Bronchial epithelial cell (primary cell): Measurements from ENCODE around the gene MUC7. TPM values are rescaled to one million over a fixed set of nuclear protein-coding genes. Genes with fewer than 3 reads are reported as not detected.

ENCODE experiments used
- DNase-seq: peaks from one replicate; pipeline ENCODE4 v3.0.0-alpha.2; 2010; ENCODE audit warnings: low read depth
- FAIRE-seq: peaks from 2 replicates; lab custom pipeline; 2011; peaks lifted over from hg19 to GRCh38; lab: Jason Lieb, UNC
- H3K27me3 ChIP-seq: 2 replicates; pipeline ENCODE4 v1.5.1; 2011; ENCODE audit warnings: low read length; ENCODE audit not compliant: control insufficient read depth, insufficient read depth
- H3K36me3 ChIP-seq: 2 replicates; pipeline ENCODE4 v1.5.1; 2011; ENCODE audit warnings: low read length; ENCODE audit not compliant: control insufficient read depth, insufficient read depth
- H3K4me3 ChIP-seq: 2 replicates; pipeline ENCODE4 v1.5.1; 2011; ENCODE audit warnings: mild to moderate bottlenecking, low read depth, low read length, control low read depth
- total RNA-seq: library from RNA; depleted of rRNA; stranded (reverse); fragments of >200 nt; gene quantifications from 2 replicates; pipeline ENCODE4 v1.2.1, GENCODE V29; 2014
- TF ChIP-seq, protein P1 (sequence below): IDR thresholded peaks from 2 replicates; pipeline ENCODE4 v1.5.1; 2011; ENCODE audit warnings: mild to moderate bottlenecking, moderate library complexity, low read length, control low read depth, inconsistent platforms; ENCODE audit not compliant: insufficient read depth, severe bottlenecking

MUC7 gene
- total RNA-seq, 1 donor from 2014 or later, result not detected

DNA sequence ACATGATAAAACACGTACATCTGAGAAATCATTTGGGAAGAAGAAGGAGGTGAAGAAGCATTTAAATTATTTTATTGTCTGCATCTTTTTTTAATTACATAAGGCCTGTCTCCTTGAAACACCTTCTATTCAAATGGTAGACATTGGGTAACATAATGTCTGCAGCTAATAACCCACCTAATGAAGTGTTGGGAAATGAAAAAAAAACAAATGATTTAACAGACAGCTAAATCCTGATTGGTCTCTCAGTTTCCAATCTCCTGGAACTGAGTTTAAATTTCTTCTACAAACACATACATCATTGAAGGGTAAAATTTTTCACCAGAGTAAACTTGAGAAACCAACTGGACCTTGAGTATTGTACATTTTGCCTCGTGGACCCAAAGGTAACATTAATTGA, 46.3 kb downstream of the MUC7 start, which contains the start of gene AMTN:
Gene AMTN, plus strand, starts transcription at position 301 of the 400 bp plus-strand sequence. CDS start 209 bp downstream, outside the sequence.
- TF ChIP-seq, protein P1, sequence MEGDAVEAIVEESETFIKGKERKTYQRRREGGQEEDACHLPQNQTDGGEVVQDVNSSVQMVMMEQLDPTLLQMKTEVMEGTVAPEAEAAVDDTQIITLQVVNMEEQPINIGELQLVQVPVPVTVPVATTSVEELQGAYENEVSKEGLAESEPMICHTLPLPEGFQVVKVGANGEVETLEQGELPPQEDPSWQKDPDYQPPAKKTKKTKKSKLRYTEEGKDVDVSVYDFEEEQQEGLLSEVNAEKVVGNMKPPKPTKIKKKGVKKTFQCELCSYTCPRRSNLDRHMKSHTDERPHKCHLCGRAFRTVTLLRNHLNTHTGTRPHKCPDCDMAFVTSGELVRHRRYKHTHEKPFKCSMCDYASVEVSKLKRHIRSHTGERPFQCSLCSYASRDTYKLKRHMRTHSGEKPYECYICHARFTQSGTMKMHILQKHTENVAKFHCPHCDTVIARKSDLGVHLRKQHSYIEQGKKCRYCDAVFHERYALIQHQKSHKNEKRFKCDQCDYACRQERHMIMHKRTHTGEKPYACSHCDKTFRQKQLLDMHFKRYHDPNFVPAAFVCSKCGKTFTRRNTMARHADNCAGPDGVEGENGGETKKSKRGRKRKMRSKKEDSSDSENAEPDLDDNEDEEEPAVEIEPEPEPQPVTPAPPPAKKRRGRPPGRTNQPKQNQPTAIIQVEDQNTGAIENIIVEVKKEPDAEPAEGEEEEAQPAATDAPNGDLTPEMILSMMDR, result no peak
- DNase-seq (no peak), FAIRE-seq (no peak)
- no peaks in the 10 kb centered on the region for H3K36me3 ChIP-seq
- no peaks in the 10 kb centered on the region for H3K27me3 ChIP-seq
- no peak within 1 kb of the TSS for H3K4me3 ChIP-seq

DNA sequence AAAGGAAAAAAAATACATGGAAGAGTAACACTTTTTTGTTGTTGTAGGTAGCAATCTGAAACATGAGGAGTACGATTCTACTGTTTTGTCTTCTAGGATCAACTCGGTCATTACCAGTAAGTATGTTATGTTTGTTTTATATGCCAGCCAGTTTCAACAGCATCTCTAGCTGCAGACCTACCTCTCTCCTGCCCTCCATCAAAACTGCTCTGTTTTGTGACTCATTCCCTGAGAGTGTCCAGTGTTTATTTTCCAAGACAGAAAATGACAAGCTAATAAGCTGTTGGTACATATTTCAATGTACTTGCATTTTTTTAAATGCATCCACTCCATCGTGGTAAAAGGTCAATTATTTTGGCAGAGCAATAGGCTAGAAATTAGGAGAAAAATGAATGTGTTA, 46.7 kb downstream of the MUC7 start:
- Histone ChIP-seq H3K4me3 (no peak overlapping the region), H3K36me3 (no peaks in the 10 kb centered on the region), H3K27me3 (no peaks in the 10 kb centered on the region)
- TF ChIP-seq, protein P1, result no peak
- DNase-seq (peak; percentile 89), FAIRE-seq (no peak)

DNA sequence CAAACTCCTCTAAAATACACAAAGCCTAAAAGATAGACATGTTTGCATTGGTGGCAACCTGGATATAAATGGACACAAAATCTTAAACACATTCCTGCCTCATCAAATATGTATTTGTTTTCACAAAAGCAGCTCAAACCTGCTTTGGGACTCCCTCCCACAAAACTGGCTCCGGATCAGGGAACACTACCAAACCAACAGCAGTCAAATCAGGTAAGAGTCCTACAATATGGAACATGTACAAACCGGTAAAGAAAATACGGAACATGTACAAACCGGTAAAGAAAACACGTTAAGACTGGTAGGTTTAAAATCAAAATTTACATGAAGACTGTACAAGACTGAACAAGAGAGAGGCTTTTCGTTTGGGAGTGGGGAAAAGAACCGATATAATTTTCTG, 50.6 kb downstream of the MUC7 start:
- no peak for FAIRE-seq
- Histone ChIP-seq H3K4me3 (no peak overlapping the region), H3K27me3 (no peaks in the 10 kb centered on the region), H3K36me3 (no peaks in the 10 kb centered on the region)
- DNase-seq, result peak; percentile 98
- TF ChIP-seq, protein P1, result no peak

DNA sequence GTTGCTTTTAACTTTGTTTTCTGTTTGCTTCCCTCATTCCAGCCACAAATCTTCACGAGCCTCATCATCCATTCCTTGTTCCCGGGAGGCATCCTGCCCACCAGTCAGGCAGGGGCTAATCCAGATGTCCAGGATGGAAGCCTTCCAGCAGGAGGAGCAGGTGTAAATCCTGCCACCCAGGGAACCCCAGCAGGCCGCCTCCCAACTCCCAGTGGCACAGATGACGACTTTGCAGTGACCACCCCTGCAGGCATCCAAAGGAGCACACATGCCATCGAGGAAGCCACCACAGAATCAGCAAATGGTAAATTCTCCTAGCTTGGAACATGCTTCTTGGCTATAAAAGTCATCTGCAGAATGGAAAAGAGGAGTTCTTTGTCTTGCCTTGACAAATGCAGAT, 59.0 kb downstream of the MUC7 start:
- TF ChIP-seq, protein P1, result no peak
- Histone ChIP-seq H3K27me3 (no peaks in the 10 kb centered on the region), H3K36me3 (no peaks in the 10 kb centered on the region), H3K4me3 (no peak overlapping the region)
- FAIRE-seq (no peak), DNase-seq (no peak)

DNA sequence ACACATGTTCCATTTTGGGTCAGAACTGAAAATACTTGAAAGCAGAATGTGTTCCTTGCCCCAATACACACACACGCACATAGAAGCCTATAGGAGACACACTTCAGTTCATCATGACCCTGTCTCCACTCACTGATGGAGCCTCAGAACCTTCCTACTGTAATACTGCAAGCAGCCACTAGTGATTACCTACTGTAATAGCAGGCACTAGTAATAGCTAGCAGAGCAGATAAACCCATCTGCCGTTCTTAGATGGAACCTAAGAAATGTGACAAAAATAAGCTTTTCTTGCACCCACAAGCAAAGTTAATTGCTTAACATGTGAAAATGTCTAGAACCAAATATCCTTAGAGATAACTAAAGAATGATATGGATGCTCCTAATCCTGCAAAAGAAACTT, 60.0 kb downstream of the MUC7 start:
- Histone ChIP-seq H3K27me3 (no peaks in the 10 kb centered on the region), H3K36me3 (no peaks in the 10 kb centered on the region), H3K4me3 (no peak overlapping the region)
- FAIRE-seq, result no peak
- TF ChIP-seq, protein P1, result peak; percentile 6
- DNase-seq, result no peak

Other genes with a start within 250 kb of the MUC7 start
- not detected in 2 replicates for gene FDCSP, start 246.1 kb upstream of the MUC7 start, total RNA-seq
- gene CSN3, start 229.6 kb upstream of the MUC7 start, total RNA-seq, result not detected in 2 replicates
- gene CABS1, start 137.2 kb upstream of the MUC7 start, total RNA-seq, result not detected in 2 replicates
- not detected in 2 replicates for gene SMR3A, start 111.4 kb upstream of the MUC7 start, total RNA-seq
- not detected in 2 replicates for gene SMR3B, start 89.1 kb upstream of the MUC7 start, total RNA-seq
- not detected in 2 replicates for gene OPRPN, start 74.3 kb upstream of the MUC7 start, total RNA-seq
- gene AMTN, start 46.4 kb downstream of the MUC7 start, total RNA-seq, result 0.38 and 0.79 TPM in 2 replicates
- not detected in 2 replicates for gene AMBN, start 120.1 kb downstream of the MUC7 start, total RNA-seq
- gene ENAM, start 156.5 kb downstream of the MUC7 start, total RNA-seq, result not detected in 2 replicates
- gene JCHAIN, start 194.3 kb downstream of the MUC7 start, total RNA-seq, result not detected in 2 replicates
- 15.0 and 18.2 TPM in 2 replicates for gene UTP3, start 216.3 kb downstream of the MUC7 start, total RNA-seq
- 43.2 and 59.8 TPM in 2 replicates for gene RUFY3, start 249.8 kb downstream of the MUC7 start, total RNA-seq